ENCODE data around the gene QPRT. TPM values are rescaled to one million over a fixed set of nuclear protein-coding genes. Genes with fewer than 3 reads are reported as not detected.
A peak's percentile ranks its signal among the peaks of the same experiment; 100 is the strongest.

QPRT gene
- total RNA-seq, 2 experiments from 2014 or later: 0.19 to 0.45 TPM

DNA sequence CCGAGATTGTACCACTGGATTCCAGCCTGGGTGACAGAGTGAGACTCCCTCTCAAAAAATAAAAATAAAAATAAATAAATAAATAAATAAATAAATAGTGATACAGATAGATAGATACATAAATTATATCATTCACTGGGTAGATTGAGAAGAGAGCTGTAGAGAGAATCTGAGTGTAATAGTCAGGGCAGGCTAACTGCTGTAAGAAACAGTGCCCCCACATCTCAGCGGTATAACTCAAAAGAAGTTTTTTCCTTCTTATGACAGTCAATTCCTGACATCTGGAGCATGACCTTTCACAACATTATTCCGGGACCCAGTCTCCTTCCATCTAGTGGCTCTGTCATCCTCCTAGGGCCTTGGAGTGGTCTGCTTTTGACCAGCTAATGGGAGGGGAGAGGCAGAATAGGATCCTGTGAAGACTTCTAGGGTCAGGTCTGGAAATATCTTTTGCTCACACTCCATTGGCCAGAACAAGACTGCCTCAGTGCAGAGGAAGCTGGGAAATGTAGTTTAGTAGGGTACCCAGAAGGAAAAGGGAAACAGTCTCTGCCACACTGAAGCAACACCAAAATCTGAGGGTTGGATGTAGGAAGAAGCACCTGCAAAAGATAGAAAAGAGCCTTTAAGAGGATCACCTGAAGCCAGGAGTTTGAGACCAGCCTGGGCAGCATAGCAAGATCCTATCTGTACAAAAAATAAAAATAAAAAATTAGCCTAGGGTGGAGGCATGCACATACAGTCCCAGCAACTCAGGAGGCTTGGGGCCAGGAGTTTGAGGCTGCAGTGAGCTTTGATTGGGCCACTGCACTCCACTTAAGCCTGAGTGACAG, 3.0 kb upstream of the QPRT start:
- Mint-ChIP-seq H3K4me3 (no peak overlapping the region), H3K27me3 (no peaks in the 10 kb centered on the region), H3K9me3 (no peaks in the 10 kb centered on the region), H3K36me3 (ENCODE audit: low read depth) (peaks cover 5% of the 10 kb centered on the region), H3K27ac (peak overlapping the region; percentile 46), H3K4me1 (ENCODE audit: low read depth) (peaks cover 17% of the 10 kb centered on the region)
- intact Hi-C loops (cut with DNase I, micrococcal nuclease): no loop called here
- H3K27ac ChIP-seq (ENCODE audit: low read depth in 1 of 2, low read length in 2 of 2): no peak overlapping the region
- ATAC-seq (ENCODE audit: poor library complexity) (peak; percentile 30), DNase-seq (peak in 3 of 14 experiments; percentile 47 to 55 (median 52))
- H3K9me3 ChIP-seq (ENCODE audit: control insufficient read depth in 1 of 2, insufficient read depth in 1 of 2, low read length in 2 of 2): no peaks in the 10 kb centered on the region
- peaks cover 4% of the 10 kb centered on the region for H3K36me3 ChIP-seq (ENCODE audit: insufficient read depth, low read length)
- no peak overlapping the region for H3K4me3 ChIP-seq (ENCODE audit: low read length)
- TF ChIP-seq CTCF (IDR thresholded peaks at IDR 0.05): no peak
- POLR2A ChIA-PET: interaction anchor here (0.7 to 1.6 kb wide), 4 partner anchors 10 to 754 kb away, joined by 3 to 10 read pairs (median 4); partner anchors contain the start of gene DCTPP1
- H3K4me1 ChIP-seq (ENCODE audit: insufficient read depth, low read length): peaks cover 19% of the 10 kb centered on the region
- H3K27me3 ChIP-seq (ENCODE audit: control insufficient read depth in 1 of 2, insufficient read depth in 2 of 2, low read length in 2 of 2): no peaks in the 10 kb centered on the region
- CTCF ChIA-PET: no interaction called here

GRCh38 chr16:29676989-29677785, 1.8 kb upstream of the QPRT start:
- Mint-ChIP-seq H3K4me1 (ENCODE audit: low read depth) (peaks cover 17% of the 10 kb centered on the region), H3K36me3 (ENCODE audit: low read depth) (no peaks in the 10 kb centered on the region), H3K27ac (peak overlapping the region; percentile 53), H3K9me3 (no peaks in the 10 kb centered on the region), H3K27me3 (no peaks in the 10 kb centered on the region), H3K4me3 (no peak overlapping the region)
- no peak for ATAC-seq (ENCODE audit: poor library complexity)
- no peak overlapping the region for H3K4me3 ChIP-seq (ENCODE audit: low read length)
- H3K4me1 ChIP-seq (ENCODE audit: insufficient read depth, low read length): peaks cover 19% of the 10 kb centered on the region
- POLR2A ChIA-PET: interaction anchor here (0.6 to 1.5 kb wide), 3 partner anchors 10 to 752 kb away, joined by 4 to 10 read pairs (median 4); partner anchors contain the start of gene DCTPP1
- H3K36me3 ChIP-seq (ENCODE audit: insufficient read depth, low read length): no peaks in the 10 kb centered on the region
- no peak overlapping the region for H3K27ac ChIP-seq (ENCODE audit: low read depth in 1 of 2, low read length in 2 of 2)
- no peak for TF ChIP-seq CTCF (IDR thresholded peaks at IDR 0.05)
- intact Hi-C loops (cut with DNase I, micrococcal nuclease): no loop called here
- H3K27me3 ChIP-seq (ENCODE audit: control insufficient read depth in 1 of 2, insufficient read depth in 2 of 2, low read length in 2 of 2): no peaks in the 10 kb centered on the region
- CTCF ChIA-PET: no interaction called here
- no peak for DNase-seq
- no peaks in the 10 kb centered on the region for H3K9me3 ChIP-seq (ENCODE audit: control insufficient read depth in 1 of 2, insufficient read depth in 1 of 2, low read length in 2 of 2)

GRCh38 chr16:29680180-29680598, 1.2 kb downstream of the QPRT start:
- no peak for ATAC-seq (ENCODE audit: poor library complexity)
- Mint-ChIP-seq H3K27me3 (no peaks in the 10 kb centered on the region), H3K4me3 (no peak overlapping the region)

More at GRCh38 chr16:29680180-29680598, 1.2 kb downstream of the QPRT start:
- intact Hi-C loops (cut with DNase I, micrococcal nuclease): no loop called here
- Histone ChIP-seq H3K4me1 (ENCODE audit: insufficient read depth, low read length) (peaks cover 19% of the 10 kb centered on the region), H3K27ac (ENCODE audit: low read depth in 1 of 2, low read length in 2 of 2) (no peak overlapping the region), H3K4me3 (ENCODE audit: low read length) (peak overlapping the region; percentile 22), H3K9me3 (ENCODE audit: control insufficient read depth in 1 of 2, insufficient read depth in 1 of 2, low read length in 2 of 2) (no peaks in the 10 kb centered on the region), H3K36me3 (ENCODE audit: insufficient read depth, low read length) (no peaks in the 10 kb centered on the region), H3K27me3 (ENCODE audit: control insufficient read depth in 1 of 2, insufficient read depth in 2 of 2, low read length in 2 of 2) (no peaks in the 10 kb centered on the region)
- Mint-ChIP-seq H3K36me3 (ENCODE audit: low read depth) (no peaks in the 10 kb centered on the region), H3K27ac (peak overlapping the region; percentile 73), H3K9me3 (no peaks in the 10 kb centered on the region), H3K4me1 (ENCODE audit: low read depth) (peaks cover 17% of the 10 kb centered on the region)
- no peak for DNase-seq
- TF ChIP-seq CTCF (IDR thresholded peaks at IDR 0.05): no peak
- ChIA-PET CTCF (interaction anchor here (1.4 to 1.5 kb wide), 2 partner anchors 12 to 110 kb away, joined by 4 read pairs; partner anchors contain the start of gene KIF22), POLR2A (interaction anchor here (0.6 to 1.8 kb wide), 8 partner anchors 10 to 246 kb away, joined by 3 to 8 read pairs (median 4); partner anchors contain the start of genes KCTD13, KIF22, PAGR1 and SPN)

Data from CD4-positive, alpha-beta T cell (primary cell).